HPDE6-E6E7 (cell line): ENCODE results near the gene GPR83.
"Not testable (repeated sequence)": the region's sequence is repeated elsewhere in the genome, so short reads cannot be mapped to it uniquely, and the experiment has no call there.

Source experiments
- DNase-seq: peaks from one replicate; pipeline ENCODE4 v3.0.0; 2011; ENCODE audit warnings: missing footprints; ENCODE audit errors: extremely low spot score

Gene GPR83

DNA sequence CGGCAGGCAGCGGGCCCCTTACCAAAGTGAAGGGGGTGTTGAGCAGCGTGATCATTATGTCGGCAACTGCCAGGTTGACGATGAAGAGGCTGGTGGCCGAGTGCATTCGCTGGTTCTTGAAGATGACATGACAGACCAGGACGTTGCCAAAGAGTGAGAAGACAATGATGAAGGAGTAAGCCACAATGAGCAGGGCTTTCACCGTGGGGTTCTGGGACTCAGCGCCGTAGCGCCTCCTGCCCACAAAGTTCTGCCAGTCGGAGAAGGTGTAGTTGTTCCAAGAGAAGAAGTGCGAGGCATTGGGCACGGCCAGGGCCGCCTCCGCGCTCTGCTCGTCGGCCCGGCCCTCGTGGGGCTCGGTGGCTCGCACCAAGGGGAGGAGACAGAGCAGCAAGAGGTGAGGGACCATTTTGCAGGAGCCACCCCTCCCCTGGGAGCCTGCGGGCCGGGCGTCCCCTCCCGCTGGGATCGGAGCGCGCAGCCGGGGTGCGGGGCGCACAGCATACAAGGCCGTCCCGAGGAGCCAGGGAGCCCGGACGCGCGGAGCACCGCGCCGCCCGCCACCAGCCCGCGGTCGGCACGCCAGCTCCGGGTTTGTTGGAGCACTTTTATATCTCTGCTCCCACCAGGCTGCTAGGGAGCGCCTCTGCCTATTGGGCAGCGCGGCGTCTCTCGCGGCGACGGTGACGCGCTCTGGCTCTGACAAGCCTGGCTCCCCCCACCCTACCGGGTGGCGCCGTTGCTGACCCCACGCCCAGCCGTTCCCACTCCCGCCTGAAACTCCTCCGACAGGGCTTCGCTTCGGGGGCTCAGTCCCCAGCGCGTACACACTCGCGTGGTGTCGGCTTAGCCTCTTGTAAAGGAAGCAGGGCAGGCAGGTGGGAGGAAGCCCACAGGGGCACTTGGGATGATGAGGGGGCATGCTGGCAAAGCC, at the start of gene GPR83:
Gene GPR83 (minus strand): TSS at position 581 of the 934 bp plus-strand sequence. CDS start 172 bp downstream, at position 409.
- no peak for DNase-seq

- no peak for DNase-seq
Measured at GRCh38 chr11:94450048-94450447, 48.8 kb upstream of the GPR83 start.

- DNase-seq: peak; percentile 38
Measured at GRCh38 chr11:94449437-94449836, 48.2 kb upstream of the GPR83 start.

DNA sequence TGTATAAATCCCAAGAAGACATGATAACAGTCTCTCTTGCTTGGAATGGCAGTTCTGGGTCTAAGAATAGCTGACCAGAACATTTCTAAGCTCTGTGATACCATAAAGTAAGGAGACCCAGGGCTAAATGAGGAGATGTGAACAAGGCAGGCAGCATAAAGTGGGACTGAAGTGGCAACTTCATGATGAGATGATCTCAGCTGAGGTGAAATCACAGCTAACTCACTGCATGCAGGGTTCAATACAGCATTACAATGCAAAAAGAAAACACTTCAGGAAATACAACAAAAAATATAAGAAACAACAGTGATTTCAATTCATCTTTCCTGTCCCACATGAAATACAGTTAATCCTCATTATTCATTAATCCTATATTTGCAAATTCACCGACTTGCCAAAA, 47.8 kb upstream of the GPR83 start:
- no peak for DNase-seq

DNA sequence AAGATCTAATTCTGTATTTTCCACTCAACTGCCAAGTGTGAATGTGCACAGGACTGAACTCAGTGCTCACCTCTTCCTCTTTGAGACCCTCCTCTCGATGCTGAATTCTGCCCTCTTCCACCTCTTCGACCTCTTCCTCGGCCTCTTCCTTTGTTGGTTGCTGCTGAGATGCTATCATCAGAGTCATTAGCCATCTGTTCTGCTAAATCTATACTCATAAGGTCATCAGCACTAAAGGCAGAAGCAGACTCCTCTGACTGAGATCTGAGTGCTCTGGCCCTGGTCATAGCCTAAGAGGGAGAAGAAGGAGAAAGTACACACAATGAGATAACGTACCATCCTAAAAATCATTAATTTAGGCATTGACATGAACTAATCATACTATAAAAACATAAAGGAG, 45.9 kb upstream of the GPR83 start:
- DNase-seq: no peak

DNA sequence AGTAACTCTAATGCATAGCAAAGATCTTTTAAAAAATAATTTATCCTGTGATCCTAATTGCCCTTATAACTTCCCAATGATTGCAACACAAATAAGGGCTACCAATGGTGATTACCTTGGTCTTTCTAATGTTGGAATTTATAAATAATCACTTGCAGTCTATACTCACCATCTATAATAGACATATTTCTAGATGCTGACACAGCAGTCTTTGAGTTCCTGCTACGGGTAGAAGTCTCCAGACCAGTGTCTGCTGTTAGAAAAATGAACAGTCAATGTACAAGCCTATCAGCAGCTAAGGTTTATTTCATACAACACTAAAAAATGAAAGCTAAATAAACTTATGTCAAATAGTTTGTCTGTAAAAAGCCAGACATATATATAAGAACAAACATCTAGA, 44.4 kb upstream of the GPR83 start:
- no peak for DNase-seq

DNA sequence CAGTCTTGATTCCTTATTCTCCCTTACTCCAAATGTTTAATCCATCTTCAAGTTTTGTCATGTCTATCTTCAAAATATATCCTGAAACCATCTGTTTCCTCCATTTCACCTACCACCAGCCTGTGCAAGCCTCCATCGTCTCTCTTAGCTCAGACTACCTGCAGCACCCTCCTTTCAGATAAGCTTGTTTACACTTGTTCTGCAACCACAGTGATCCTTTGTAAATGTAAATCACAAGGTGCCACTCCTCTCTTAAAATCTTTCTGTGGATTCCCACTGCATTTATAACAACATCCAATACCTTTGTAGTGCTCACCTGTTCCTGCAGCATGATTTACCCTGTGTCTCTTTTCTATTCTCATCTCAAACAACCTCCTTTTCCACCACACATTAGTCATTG, 31.8 kb upstream of the GPR83 start:
- no peak for DNase-seq

DNA sequence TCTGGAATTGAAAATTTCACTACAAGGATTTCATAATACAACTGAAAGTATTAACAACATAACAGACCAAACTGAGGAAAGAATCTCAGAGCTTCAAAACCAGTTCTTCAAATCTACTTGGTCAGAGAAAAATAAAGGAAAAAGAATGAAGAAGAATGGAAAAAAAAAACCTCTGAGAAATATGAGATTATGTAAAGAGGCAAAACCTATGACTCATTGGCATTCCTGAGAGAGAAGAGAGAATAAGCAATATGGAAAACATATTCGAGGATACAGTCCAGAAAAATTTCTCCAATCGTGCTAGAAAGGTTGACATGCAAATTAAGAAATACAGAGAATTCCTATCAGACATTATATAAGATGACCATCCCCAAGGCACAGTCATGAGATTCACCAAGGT, 23.4 kb upstream of the GPR83 start:
- DNase-seq: no peak

- DNase-seq: no peak
Measured at GRCh38 chr11:94424011-94424410, 22.8 kb upstream of the GPR83 start.

GRCh38 chr11:94423507-94423906, 22.3 kb upstream of the GPR83 start:
- DNase-seq: no peak

- no peak for DNase-seq
Measured at GRCh38 chr11:94418123-94418765, 17.0 kb upstream of the GPR83 start.

GRCh38 chr11:94417386-94417987, 16.3 kb upstream of the GPR83 start:
- no peak for DNase-seq

GRCh38 chr11:94405062-94405833, 4.0 kb upstream of the GPR83 start:
- DNase-seq: no peak

GRCh38 chr11:94402355-94402754, 1.1 kb upstream of the GPR83 start:
- DNase-seq: no peak

DNA sequence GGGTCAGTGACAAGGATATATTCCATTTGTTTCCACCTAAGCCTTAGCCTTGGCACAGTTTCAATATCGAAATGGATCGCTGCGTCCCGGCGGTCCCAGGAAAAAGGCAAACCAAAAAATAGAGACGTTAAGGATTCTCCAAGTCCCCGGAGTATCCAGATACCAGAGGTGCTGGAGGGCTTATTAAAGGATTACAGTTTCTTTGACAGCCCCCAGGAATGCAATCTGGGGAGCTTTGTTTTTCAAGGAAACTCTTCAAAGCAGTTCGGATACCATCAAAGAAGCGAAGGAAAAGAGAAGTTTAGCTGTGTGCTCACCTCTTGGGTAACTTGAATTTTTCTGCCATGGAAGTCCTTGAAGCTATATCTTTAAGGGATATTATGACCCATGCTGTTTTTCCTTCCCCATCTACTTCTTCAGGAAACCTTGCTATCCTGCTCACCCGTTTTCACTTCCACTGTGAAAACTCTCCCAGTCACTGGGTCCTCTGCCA, 600 bp upstream of the GPR83 start:
- no peak for DNase-seq

GRCh38 chr11:94400457-94400838, 771 bp downstream of the GPR83 start:
- DNase-seq: no peak

DNA sequence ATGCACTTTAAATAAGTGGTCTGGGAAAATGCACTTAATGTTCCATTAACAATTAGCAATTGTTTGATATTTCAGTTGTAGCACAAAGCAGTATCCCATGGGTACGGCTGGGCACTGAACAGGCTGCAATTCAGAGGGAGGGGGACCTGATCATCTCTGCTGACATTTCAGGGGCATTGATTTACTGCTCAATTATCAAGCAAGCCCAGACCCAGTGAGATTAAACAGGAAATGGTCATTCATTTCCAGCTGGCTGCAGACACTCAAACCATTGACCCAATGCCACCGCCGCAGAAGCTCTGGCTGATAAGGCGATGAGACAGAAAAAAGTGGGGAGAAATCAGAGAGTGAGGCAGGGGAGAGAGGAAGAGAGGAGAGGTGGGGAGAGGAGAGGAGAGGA, 1.2 kb downstream of the GPR83 start:
- DNase-seq: no peak

- DNase-seq: no peak
Measured at GRCh38 chr11:94398101-94398500, 3.1 kb downstream of the GPR83 start.

DNA sequence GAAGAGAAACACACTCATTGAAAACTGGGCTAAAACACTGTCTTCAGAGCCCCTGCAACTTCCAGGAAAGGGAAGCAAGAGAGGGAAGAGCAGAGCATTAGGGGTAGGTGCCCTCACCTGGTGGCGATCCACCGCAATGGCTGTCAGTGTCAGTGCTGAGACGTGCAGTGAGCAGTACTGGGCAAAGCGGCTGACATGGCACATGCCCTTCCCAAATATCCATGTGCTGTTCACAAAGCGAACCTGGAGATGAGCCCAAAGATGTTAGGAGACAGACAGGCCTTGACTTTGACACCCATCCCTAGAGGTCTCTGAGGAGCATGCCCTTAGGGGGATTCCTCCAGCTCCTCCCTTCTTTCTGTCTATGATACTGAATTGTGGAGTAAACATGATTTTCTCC, 4.9 kb downstream of the GPR83 start:
- DNase-seq: no peak

- DNase-seq: not testable (repeated sequence)
Measured at GRCh38 chr11:94391937-94392336, 9.3 kb downstream of the GPR83 start.

DNA sequence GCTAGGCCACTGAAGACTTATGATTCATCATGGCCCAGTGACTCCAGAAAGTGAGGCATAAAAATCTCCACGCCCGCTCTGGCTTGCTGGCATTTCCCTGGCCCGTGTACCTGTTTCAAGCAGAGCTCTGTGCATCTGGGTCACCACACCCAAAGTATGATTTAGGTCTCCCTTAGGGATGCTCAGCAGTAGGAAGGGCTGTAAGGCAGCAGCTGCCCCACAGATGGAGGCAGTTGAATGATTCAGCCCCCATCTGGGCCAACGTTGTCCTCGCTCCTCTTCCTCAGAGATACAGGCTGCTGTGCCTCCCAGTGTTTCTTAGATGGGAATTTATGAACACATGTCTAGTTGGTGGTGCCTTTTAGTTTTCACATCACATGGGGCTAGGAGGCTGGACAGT, 21.6 kb downstream of the GPR83 start:
- no peak for DNase-seq

GRCh38 chr11:94376841-94377240, 24.4 kb downstream of the GPR83 start:
- DNase-seq: no peak
